Tibial nerve (tissue), 4 donors: ENCODE measurements around the gene ROGDI. TPM values are rescaled to one million over a fixed set of nuclear protein-coding genes. Genes with fewer than 3 reads are reported as not detected.

ENCODE experiments used
- DNase-seq, 2 donors: peaks; one replicate each; pipeline ENCODE4 v3.0.0-alpha.2; 2019; ENCODE audit warnings: low spot score in 2 of 2
- H3K27ac ChIP-seq, 4 donors: fragments of 200-600 bp; sonication (generic) in 3 of 4; one replicate each; pipeline ENCODE4 v1.5.1; 2017 to 2019; ENCODE audit warnings: mild to moderate bottlenecking in 1 of 4
- H3K27me3 ChIP-seq, 2 donors: fragments of 200-600 bp; sonication (generic) in 1 of 2; one replicate each; pipeline versions ENCODE4 v1.5.1 to v1.6.0; 2017 to 2019
- H3K36me3 ChIP-seq, 3 donors: fragments of 200-600 bp; sonication (generic); one replicate each; pipeline ENCODE4 v1.5.1; 2018 to 2019
- H3K4me1 ChIP-seq, 4 donors: fragments of 200-600 bp; sonication (generic) in 3 of 4; one replicate each; pipeline ENCODE4 v1.5.1; 2017 to 2019
- H3K4me3 ChIP-seq, 4 donors: fragments of 200-600 bp; sonication (generic) in 3 of 4; one replicate each; pipeline ENCODE4 v1.5.1; 2017 to 2019; ENCODE audit warnings: mild to moderate bottlenecking in 1 of 4, moderate library complexity in 1 of 4
- H3K9me3 ChIP-seq, 4 donors: fragments of 200-600 bp; sonication (generic) in 3 of 4; one replicate each; pipeline ENCODE4 v1.5.1; 2017 to 2019
- EP300 ChIP-seq, 2 donors: sonication (generic); formaldehyde crosslinking; IDR thresholded peaks; one replicate each; pipeline ENCODE4 v1.6.1; 2017; ENCODE audit warnings: antibody characterized with exemption in 2 of 2, mild to moderate bottlenecking in 1 of 2
- POLR2A ChIP-seq, 2 donors: fragments of 450-650 bp; IDR thresholded peaks; one replicate each; pipeline ENCODE4 v1.6.1; 2017; ENCODE audit warnings: antibody characterized with exemption in 2 of 2, mild to moderate bottlenecking in 2 of 2, moderate library complexity in 2 of 2
- WGBS, 2 donors: methylation state at CpG; one replicate each; pipeline ENCODE4 v1.1.5; 2018; 5-methylcytosine and 5-hydroxymethylcytosine counted together
- total RNA-seq, 4 donors: library from RNA; depleted of rRNA; stranded (reverse); fragments of >200 nt; gene quantifications; one replicate each; pipeline ENCODE4 v1.1.0, GENCODE V29; 2016
- TF ChIP-seq, protein P1 (sequence below), 5 experiments: fragments of 200-600 bp in 3 of 5; fragments of 450-650 bp in 2 of 5; sonication (generic) in 3 of 5; IDR thresholded peaks; one replicate each; pipeline ENCODE4 v1.5.1; 2016 to 2019; ENCODE audit warnings: antibody characterized with exemption in 5 of 5, mild to moderate bottlenecking in 3 of 5, moderate library complexity in 2 of 5

Gene ROGDI
- total RNA-seq, 4 donors from 2014 or later, result 10.5 to 28.5 (median 16.8) TPM

DNA sequence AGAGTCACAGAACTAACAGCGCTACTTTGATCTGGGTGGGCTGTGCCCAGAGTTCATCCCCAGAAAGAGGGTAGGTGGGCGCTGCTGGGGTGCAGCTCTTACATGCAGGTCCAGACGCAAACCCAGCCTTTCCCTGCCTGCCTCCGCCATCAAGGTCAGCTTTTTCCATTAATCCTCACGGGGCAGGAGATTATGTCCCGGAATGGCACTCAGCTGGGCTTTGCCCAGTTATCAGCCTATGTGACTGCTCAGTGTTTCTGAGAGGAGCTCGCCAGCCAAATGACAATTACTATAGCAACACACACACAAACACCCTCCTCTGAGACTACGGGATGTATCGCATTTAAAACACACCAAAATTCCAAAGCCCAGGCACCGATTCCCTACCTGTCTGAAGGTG, 24.5 kb upstream of the ROGDI start:
- TF ChIP-seq, protein P1, sequence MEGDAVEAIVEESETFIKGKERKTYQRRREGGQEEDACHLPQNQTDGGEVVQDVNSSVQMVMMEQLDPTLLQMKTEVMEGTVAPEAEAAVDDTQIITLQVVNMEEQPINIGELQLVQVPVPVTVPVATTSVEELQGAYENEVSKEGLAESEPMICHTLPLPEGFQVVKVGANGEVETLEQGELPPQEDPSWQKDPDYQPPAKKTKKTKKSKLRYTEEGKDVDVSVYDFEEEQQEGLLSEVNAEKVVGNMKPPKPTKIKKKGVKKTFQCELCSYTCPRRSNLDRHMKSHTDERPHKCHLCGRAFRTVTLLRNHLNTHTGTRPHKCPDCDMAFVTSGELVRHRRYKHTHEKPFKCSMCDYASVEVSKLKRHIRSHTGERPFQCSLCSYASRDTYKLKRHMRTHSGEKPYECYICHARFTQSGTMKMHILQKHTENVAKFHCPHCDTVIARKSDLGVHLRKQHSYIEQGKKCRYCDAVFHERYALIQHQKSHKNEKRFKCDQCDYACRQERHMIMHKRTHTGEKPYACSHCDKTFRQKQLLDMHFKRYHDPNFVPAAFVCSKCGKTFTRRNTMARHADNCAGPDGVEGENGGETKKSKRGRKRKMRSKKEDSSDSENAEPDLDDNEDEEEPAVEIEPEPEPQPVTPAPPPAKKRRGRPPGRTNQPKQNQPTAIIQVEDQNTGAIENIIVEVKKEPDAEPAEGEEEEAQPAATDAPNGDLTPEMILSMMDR (IDR thresholded peaks at IDR 0.05), result no peak
- TF ChIP-seq EP300 (IDR thresholded peaks at IDR 0.05) (no peak), POLR2A (IDR thresholded peaks at IDR 0.05) (no peak)
- Histone ChIP-seq H3K36me3 (peaks cover 0 to 100% (median 44%) of the 10 kb centered on the region in 3 donors), H3K27me3 (no peaks in the 10 kb centered on the region), H3K9me3 (no peaks in the 10 kb centered on the region), H3K4me1 (no peaks in the 10 kb centered on the region), H3K4me3 (no peak overlapping the region), H3K27ac (no peak overlapping the region)
- WGBS, 2 donors, result 88 to 93% methylated on average over 10 of the region's 10 CpGs
- no peak for DNase-seq

DNA sequence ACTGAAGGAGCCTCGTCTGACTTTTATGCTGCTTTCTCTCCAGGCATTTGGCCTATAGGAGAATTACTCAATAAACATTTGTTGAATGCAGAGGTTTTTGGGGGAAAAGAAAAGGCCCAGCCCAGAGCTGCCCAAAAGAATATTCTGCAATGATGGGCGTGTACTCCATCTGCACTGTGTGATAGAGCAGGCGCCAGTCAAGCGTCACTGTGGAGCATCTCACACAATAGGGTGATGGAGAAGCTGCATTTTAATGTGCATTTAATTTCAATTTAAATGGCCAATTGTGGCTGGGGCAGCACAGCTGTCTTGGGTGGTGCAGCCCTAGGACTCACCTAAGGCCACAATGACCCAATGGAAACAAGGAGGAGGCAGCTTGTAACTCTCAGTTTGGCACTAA, 24.1 kb upstream of the ROGDI start:
- Histone ChIP-seq H3K9me3 (no peaks in the 10 kb centered on the region), H3K27ac (no peak overlapping the region), H3K4me3 (no peak overlapping the region), H3K27me3 (no peaks in the 10 kb centered on the region), H3K36me3 (peaks cover 0 to 100% (median 44%) of the 10 kb centered on the region in 3 donors), H3K4me1 (no peaks in the 10 kb centered on the region)
- no peak for DNase-seq
- no peak for TF ChIP-seq EP300 (IDR thresholded peaks at IDR 0.05)
- TF ChIP-seq, protein P1 (IDR thresholded peaks at IDR 0.05), result no peak
- no peak for TF ChIP-seq POLR2A (IDR thresholded peaks at IDR 0.05)
- 93 to 96% methylated on average over 4 of the region's 4 CpGs for WGBS, 2 donors

DNA sequence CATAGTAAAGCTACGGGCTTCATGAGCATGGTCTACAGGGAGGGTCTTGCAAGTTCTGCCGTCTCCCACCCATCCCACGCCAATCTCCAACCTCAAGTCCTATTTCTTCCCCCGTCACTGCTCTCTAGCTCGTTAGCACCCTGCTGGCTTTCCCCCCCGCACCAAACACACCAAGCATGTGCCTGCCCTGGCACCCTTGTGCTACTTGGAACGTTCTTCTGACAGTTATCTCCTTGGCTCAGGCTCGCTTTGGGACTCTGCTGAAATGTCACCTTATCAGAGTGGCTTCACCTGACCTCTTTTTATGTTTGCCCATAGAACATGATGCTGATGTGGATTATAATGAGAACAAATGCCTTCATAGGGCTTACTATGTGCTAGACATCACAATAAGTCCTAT, 22.8 kb upstream of the ROGDI start:
- DNase-seq, result no peak
- Histone ChIP-seq H3K27me3 (no peaks in the 10 kb centered on the region), H3K27ac (no peak overlapping the region), H3K36me3 (peaks cover 0 to 100% (median 45%) of the 10 kb centered on the region in 3 donors), H3K4me3 (no peak overlapping the region), H3K9me3 (no peaks in the 10 kb centered on the region), H3K4me1 (no peaks in the 10 kb centered on the region)
- WGBS, 2 donors, result 86 to 90% methylated on average over 8 of the region's 8 CpGs
- TF ChIP-seq EP300 (IDR thresholded peaks at IDR 0.05) (no peak), POLR2A (IDR thresholded peaks at IDR 0.05) (no peak)
- TF ChIP-seq, protein P1 (IDR thresholded peaks at IDR 0.05), result no peak

DNA sequence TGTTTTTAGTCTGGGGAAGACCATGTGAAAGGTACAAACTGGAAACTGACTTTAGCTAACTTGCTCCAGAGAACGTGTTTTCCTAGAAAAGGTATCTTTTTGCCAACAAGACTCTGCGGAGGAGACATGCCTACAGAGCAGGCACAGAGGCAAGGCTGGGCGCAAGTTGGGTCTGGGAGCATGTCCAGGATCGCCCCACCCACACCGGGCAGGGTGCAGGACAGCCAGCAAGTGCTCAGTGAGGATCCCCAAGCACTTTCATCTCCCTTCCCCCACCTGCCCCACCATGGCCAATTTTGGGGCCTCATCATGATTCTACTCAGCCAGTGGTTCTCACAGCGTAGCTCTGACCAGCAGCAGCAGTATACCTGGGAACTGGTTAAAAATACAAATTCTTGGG, 18.2 kb upstream of the ROGDI start:
- Histone ChIP-seq H3K36me3 (peaks cover 0 to 99% (median 51%) of the 10 kb centered on the region in 3 donors), H3K27me3 (no peaks in the 10 kb centered on the region)

DNA sequence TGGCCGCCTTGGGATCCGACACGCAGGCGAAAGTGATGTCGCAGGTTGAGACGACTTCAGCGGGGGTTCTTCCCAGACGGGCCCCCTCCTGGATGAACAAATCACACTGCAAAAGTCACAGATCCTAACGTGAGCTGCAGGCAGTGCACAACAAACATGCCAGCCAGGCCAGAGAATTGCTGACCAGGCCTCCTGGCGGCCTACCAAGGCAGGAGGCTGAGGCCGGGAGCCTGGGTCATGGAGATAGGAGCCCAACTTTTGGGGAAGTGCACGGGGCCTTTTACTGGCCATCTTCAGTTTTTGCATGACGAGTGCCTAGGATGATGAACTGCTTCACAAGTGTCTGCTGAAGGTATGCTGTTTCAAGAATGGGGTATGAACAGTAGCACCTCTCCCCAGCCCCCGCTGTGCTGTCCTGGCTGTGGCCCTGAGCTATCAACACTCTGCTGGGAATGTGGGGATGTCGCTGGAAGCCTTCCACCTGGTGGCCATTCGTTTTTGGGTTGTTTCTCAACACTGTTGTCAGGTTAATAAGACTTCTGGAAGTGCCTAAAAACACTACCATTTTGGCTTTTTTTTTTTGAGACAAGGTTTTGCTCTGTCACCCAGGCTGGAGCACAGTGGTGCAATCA, 12.2 kb upstream of the ROGDI start:
- H3K36me3 ChIP-seq, result peaks cover 2 to 97% (median 18%) of the 10 kb centered on the region in 3 donors
- H3K27ac ChIP-seq, result no peak overlapping the region
- H3K27me3 ChIP-seq, result no peaks in the 10 kb centered on the region
- H3K4me1 ChIP-seq, result no peaks in the 10 kb centered on the region
- DNase-seq, result no peak
- TF ChIP-seq, protein P1 (IDR thresholded peaks at IDR 0.05), result no peak
- TF ChIP-seq POLR2A (IDR thresholded peaks at IDR 0.05) (no peak), EP300 (IDR thresholded peaks at IDR 0.05) (no peak)
- WGBS, 2 donors, result 88 to 89% methylated on average over 16 of the region's 16 CpGs
- H3K4me3 ChIP-seq, result no peak overlapping the region
- no peaks in the 10 kb centered on the region for H3K9me3 ChIP-seq

More for the DNA sequence above, 18.2 kb upstream of the ROGDI start:
- H3K9me3 ChIP-seq, result no peaks in the 10 kb centered on the region
- H3K27ac ChIP-seq, result no peak overlapping the region
- TF ChIP-seq, protein P1 (IDR thresholded peaks at IDR 0.05), result no peak
- TF ChIP-seq POLR2A (IDR thresholded peaks at IDR 0.05) (no peak), EP300 (IDR thresholded peaks at IDR 0.05) (no peak)
- WGBS, 2 donors, result 84 to 92% methylated on average over 2 to 6 of the region's 6 CpGs
- no peaks in the 10 kb centered on the region for H3K4me1 ChIP-seq
- DNase-seq, result no peak
- H3K4me3 ChIP-seq, result no peak overlapping the region
